Activated B cell treated with CpG ODN at 0.5 μM for 24 hours (primary cell): Measurements from ENCODE around the gene FASTK. TPM values are rescaled to one million over a fixed set of nuclear protein-coding genes. Genes with fewer than 3 reads are reported as not detected.

ENCODE experiments used
- ATAC-seq: fragments of 200-7000 bp; cut with Tn5 transposase; one replicate; pipeline ENCODE4 v1.10.0; 2021; ENCODE audit warnings: low read depth, mild to moderate bottlenecking, moderate library complexity
- CTCF ChIA-PET: fragments of 350-600 bp; sonication (Branson Sonifier 250); formaldehyde crosslinking; loops from one replicate; lab custom pipeline; 2021; ENCODE audit warnings: antibody characterized with exemption; lab: Charles Lee
- POLR2A ChIA-PET: fragments of 350-600 bp; sonication (Branson Sonifier 250); formaldehyde crosslinking; loops from one replicate; lab custom pipeline; 2021; ENCODE audit warnings: antibody characterized with exemption; lab: Charles Lee
- DNase-seq: peaks from one replicate; pipeline ENCODE4 v3.0.0; 2022
- H3K27ac Mint-ChIP-seq: one replicate; pipeline ENCODE4 v1.8.0; 2020; ENCODE audit warnings: mixed read lengths
- H3K27me3 Mint-ChIP-seq: one replicate; pipeline ENCODE4 v1.8.0; 2021; ENCODE audit warnings: mixed read lengths
- H3K36me3 Mint-ChIP-seq: one replicate; pipeline ENCODE4 v1.8.0; 2021; ENCODE audit warnings: low read depth, mixed read lengths
- H3K4me1 Mint-ChIP-seq: one replicate; pipeline ENCODE4 v1.8.0; 2021; ENCODE audit warnings: mixed read lengths
- H3K4me3 Mint-ChIP-seq: one replicate; pipeline ENCODE4 v1.8.0; 2020; ENCODE audit warnings: mild to moderate bottlenecking, mixed read lengths
- H3K9me3 Mint-ChIP-seq: one replicate; pipeline ENCODE4 v1.8.0; 2020; ENCODE audit warnings: mixed read lengths
- intact Hi-C: fragments of 100-400 bp; cut with micrococcal nuclease; formaldehyde crosslinking; loops from one replicate; pipeline ENCODE4 v1.15.1; 2024
- total RNA-seq: library from RNA; stranded (reverse); gene quantifications from 2 replicates; pipeline ENCODE4 v1.2.3, GENCODE V29; 2022
- TF ChIP-seq, protein P1 (sequence below): fragments of 200-600 bp; IDR thresholded peaks from one replicate; pipeline ENCODE4 v1.8.0; 2022; ENCODE audit warnings: antibody characterized with exemption, mild to moderate bottlenecking

FASTK gene
- total RNA-seq, 1 donor from 2014 or later, result 103 TPM

DNA sequence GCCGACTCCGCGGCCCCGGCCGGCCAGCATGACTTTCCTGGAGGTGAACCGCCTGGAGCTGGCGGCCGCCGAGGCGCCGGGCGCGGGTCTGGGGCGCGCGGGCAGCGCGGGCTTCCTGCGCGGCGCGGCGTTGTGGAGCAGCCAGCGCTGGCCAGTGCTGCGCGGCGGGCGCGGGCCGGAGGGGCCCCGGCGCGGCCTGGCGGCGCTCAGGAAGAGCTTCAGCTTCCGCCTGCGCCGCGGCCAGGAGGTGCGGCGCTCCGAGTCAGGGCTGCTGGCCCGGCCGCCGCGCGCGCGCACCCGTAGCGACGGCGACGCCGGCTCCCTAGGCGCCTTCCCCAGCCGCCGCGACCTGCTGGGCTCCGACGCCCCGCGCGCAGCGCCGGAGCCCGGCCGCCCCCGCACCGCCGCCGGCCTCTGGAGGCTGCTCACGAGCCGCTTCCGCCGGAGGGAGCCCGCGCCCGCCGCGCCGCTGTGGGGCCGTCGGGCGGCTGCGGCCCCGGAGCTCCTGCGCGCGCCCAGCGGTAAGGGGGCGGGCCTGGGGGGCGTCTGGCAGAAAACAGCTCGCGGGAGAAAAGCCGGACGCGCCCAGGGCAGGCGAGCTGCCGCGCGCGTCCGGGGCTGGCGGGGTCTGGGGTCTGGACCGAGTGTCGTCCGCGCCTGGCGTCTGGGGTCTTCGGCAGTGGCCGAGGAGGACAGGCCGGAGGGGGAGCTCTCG, 34.7 kb upstream of the FASTK start:
- intact Hi-C loops, result no loop called here
- ChIA-PET CTCF (interaction anchor here (1.2 kb wide), 1 partner anchor 9 kb away, joined by 6 read pairs; no protein-coding TSS in a partner anchor), POLR2A (no interaction called here)
- Mint-ChIP-seq H3K4me1 (peaks cover 2% of the 10 kb centered on the region), H3K36me3 (no peaks in the 10 kb centered on the region), H3K4me3 (peak overlapping the region; percentile 59), H3K27me3 (peaks cover 26% of the 10 kb centered on the region), H3K9me3 (no peaks in the 10 kb centered on the region), H3K27ac (no peak overlapping the region)
- ATAC-seq, result peak; percentile 30
- no peak for DNase-seq
- TF ChIP-seq, protein P1, sequence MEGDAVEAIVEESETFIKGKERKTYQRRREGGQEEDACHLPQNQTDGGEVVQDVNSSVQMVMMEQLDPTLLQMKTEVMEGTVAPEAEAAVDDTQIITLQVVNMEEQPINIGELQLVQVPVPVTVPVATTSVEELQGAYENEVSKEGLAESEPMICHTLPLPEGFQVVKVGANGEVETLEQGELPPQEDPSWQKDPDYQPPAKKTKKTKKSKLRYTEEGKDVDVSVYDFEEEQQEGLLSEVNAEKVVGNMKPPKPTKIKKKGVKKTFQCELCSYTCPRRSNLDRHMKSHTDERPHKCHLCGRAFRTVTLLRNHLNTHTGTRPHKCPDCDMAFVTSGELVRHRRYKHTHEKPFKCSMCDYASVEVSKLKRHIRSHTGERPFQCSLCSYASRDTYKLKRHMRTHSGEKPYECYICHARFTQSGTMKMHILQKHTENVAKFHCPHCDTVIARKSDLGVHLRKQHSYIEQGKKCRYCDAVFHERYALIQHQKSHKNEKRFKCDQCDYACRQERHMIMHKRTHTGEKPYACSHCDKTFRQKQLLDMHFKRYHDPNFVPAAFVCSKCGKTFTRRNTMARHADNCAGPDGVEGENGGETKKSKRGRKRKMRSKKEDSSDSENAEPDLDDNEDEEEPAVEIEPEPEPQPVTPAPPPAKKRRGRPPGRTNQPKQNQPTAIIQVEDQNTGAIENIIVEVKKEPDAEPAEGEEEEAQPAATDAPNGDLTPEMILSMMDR, result no peak

DNA sequence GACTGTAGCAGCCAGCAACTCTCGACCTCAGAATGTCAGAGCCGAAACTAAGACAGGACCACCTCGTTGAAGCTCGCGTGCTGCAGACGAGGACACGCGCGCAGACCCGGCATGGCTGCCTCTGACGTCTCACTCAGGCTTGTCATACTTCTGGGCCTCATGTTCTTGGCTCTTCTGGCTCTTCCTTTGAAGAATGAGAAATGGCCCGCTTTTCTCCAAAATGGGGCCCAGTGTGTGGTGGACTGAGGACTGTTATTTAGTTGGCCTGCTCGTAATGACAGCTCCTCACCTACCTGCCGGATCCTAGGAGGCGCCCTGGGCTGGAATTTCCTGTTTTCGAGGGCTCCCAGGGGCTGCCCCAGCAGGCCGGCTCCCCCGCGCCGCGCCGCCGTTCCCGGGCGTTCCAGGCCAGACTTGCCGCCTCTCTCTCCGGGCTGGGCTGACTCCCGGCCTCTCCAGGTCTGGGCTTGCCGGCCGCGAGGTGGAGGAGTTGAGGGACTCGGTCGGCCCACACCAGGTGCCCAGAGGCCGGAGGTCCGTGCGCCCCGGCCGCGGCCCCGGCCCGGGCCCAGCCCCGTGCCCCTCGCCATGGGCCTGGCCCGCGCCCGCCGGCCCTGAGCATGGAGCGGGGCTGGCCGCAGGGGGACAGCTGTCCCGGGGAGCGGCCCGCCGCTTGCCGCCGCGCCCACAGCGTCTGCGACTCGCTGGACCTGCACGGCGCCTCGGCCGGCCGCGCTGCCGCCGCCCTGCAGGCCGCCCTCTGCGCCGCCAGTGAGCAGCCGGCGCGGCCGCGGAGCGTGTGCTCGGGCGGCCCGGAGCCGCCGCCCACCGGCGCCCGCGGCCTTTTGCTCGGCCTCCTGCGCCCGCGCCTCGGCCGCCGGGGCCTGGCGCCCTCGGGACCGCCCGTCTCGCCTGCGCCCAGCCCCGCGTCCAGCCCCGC, 33.8 kb upstream of the FASTK start:
- intact Hi-C loops, result no loop called here
- POLR2A ChIA-PET, result no interaction called here

DNA sequence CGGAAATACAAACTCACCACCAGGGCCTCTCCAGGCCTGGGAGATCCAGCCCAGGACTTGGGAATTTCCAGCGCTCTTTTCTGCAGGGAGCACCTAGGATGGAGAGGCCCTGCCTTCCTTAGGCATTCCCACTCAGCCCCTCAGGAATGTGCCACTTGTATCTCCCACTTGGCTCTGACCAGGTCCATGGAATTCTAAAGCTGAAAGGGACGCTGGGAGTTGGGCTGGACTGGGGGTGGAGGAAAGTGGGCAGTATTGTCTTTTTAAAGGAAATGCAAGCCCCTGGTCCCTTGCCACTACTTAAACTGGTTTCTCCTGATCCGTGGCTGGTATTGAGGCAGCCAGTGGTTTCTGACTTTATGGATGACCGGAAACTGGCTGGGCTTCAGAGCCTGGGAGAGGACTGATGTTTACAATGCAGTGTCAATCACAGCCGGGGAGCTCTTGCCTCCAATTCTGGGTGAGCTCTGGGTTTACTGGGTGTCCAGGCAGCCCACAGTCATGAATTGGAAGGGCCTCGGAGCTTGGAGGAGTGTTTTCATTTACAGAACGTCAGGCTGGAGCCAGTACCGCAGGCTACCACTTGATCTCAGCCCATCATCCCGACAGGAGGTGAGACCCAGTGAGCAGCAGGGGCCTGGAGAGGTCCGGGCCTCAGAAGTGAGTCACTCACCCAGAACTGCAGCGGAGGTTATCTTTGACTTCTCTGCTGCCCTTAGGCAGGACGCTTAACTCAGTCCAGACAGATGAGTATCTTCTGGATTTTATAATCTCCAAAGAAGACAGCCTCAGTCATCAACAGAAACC, 32.9 kb upstream of the FASTK start:
- no peak for ATAC-seq
- Mint-ChIP-seq H3K9me3 (no peaks in the 10 kb centered on the region), H3K27ac (no peak overlapping the region), H3K36me3 (no peaks in the 10 kb centered on the region), H3K4me3 (peak overlapping the region; percentile 11), H3K4me1 (peaks cover 2% of the 10 kb centered on the region), H3K27me3 (peaks cover 26% of the 10 kb centered on the region)
- intact Hi-C loops, result no loop called here
- POLR2A ChIA-PET, result no interaction called here
- TF ChIP-seq, protein P1, result no peak
- CTCF ChIA-PET, result interaction anchor here (1.0 to 6.7 kb wide), 3 partner anchors 10 to 215 kb away, joined by 3 to 43 read pairs (median 10); no protein-coding TSS in a partner anchor
- DNase-seq, result no peak

More for the DNA sequence above, 33.8 kb upstream of the FASTK start:
- Mint-ChIP-seq H3K27ac (no peak overlapping the region), H3K4me3 (no peak overlapping the region), H3K27me3 (peaks cover 26% of the 10 kb centered on the region), H3K36me3 (no peaks in the 10 kb centered on the region), H3K4me1 (peaks cover 2% of the 10 kb centered on the region), H3K9me3 (no peaks in the 10 kb centered on the region)
- CTCF ChIA-PET, result interaction anchor here (1.0 to 6.7 kb wide), 2 partner anchors 9 to 216 kb away, joined by 3 to 43 read pairs; no protein-coding TSS in a partner anchor
- TF ChIP-seq, protein P1, result no peak
- DNase-seq (no peak), ATAC-seq (no peak)

DNA sequence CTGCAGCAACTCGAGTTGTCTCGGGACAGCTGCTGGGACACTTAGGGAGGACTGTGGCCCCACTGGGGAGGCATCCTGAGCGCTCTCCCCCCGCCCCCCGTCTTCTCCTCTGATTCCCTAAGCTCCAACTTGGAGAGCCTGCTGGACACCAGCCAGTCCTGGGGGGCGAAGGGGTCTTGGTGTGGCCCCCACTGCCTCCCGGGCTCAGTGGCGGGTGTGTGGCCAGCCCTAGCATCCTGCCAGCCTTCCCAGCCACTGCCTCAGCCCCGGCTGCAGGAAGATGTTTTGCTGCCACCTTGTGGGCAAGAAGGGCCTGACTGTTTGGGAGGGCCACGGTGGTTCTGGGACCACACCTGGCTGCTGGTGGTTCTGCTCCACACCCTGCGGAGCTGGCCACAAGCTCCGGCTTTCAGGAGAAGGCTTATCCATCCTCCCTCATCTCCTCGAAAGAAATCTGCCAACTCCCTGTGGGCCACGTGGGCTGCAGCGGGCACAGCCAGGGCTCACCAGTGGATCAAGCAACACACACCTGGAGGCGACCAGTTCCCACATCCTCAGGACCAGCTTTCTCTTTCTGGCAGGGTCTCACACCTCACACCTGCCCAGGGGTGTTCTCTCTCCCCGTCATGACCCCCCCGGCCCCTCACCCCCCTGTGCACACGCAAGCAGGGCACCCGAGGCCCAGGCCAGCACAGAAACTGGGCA, 30.5 kb upstream of the FASTK start:
- intact Hi-C loops, result loop anchor here (1.0 kb wide), 7 partner anchors 23 to 333 kb away; partner anchors contain the start of genes ABCB8 and SLC4A2
- TF ChIP-seq, protein P1, result no peak
- Mint-ChIP-seq H3K27me3 (peaks cover 27% of the 10 kb centered on the region), H3K4me1 (peaks cover 2% of the 10 kb centered on the region), H3K36me3 (no peaks in the 10 kb centered on the region), H3K4me3 (no peak overlapping the region), H3K27ac (no peak overlapping the region), H3K9me3 (no peaks in the 10 kb centered on the region)
- POLR2A ChIA-PET, result interaction anchor here (1.6 kb wide), 1 partner anchor 52 kb away, joined by 5 read pairs; no protein-coding TSS in a partner anchor
- CTCF ChIA-PET, result interaction anchor here (0.7 to 6.7 kb wide), 13 partner anchors 13 to 212 kb away, joined by 3 to 43 read pairs (median 3); partner anchors contain the start of gene ABCB8
- DNase-seq, result peak; percentile 55
- peak; percentile 81 for ATAC-seq
